NOMO-1 treated with DMSO at 0.1 percent for 48 hours (cell line): ENCODE measurements around the gene RNPEPL1.
"Not testable (repeated sequence)": the region's sequence is repeated elsewhere in the genome, so short reads cannot be mapped to it uniquely, and the experiment has no call there.

Experiments used
- DNase-seq: peaks from one replicate; lab custom pipeline; 2025; ENCODE audit not compliant: unreplicated experiment; lab: John Stamatoyannopoulos, UW

Gene RNPEPL1

DNA sequence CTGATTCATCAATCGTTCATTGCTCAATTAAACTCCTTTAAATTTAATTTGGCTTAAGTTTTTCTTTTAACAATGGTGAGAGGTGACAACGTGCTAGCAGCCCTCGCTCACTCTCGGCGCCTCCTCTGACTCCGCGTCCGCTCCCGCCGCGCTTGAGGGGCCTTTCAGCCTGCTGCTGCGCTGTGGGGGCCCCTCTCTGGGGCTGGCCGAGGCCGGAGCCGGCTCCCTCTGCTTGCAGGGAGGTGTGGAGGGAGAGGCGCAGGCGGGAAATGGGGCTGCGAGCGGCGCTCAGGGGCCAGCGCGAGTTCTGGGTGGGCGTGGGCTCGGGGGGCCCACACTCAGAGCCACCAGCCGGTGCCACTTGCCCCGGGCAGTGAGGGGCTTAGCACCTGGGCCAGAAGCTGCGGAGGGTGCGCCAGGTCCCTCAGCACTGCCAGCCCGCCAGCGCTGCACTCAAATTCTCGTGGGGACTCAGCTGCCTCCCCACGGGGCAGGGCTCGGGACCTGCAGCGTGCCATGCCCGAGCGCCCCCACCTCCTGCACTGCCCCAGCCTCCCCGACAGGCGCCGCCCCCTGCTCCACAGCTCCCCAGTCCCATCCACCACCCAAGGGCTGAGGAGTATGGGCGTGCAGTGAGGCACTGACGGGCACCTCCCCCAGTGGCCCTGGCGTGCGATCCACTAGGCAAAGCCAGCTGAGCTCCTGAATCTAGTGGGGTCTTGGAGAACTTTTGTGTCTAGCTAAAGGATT, 30.1 kb upstream of the RNPEPL1 start:
- no peak for DNase-seq

DNA sequence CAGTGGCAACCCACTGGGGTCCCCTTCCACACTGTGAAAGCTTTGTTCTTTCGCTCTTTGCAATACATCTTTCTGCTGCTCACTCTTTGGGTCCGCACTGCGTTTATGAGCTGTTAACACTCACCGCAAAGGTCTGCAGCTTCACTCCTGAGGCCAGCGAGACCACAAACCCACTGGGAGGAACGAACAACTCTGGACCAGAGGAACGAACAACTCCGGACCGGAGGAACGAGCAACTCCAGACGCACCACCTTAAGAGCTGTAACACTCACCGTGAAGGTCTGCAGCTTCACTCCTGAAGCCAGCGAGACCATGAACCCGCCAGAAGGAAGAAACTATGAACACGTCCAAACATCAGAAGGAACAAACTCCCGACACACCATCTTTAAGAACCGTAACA, 29.2 kb upstream of the RNPEPL1 start:
- DNase-seq: not testable (repeated sequence)

DNA sequence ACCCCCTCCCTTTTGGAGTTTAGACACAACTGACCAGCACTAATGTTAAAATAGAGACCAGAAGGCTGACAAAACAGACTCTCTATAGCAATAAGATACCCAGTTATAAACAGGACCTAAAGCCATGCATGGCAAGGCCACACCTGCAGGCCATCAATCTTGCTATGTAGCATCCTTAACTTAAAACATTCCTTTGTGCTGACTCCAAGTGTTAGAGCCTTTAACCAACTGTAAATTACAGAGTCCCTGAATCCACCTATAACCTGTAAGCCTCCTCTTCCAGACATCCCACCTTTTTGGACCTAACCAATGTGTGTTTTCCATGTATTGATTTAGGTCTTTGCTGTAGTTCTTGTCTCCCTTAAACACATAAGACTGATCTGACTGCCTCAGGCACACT, 28.4 kb upstream of the RNPEPL1 start:
- no peak for DNase-seq

DNA sequence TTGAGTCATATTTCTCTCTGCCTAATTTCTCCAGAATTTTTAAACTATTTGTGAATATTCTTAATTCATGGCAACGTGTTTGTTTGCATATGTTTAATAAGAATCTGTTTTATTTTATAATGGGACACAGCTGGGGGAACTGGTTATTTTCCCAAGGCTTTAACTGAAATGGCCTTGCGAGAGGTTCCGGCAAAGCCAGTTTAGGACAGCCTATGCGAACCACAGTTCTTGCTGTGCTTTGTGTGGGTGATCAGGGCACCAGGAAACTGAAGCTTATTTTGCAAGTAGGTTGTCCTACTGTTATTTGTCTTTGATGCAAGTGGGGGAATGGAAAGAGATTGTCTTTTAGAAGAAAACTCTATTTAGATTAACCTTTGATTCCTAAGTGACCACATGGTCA, 17.0 kb upstream of the RNPEPL1 start:
- no peak for DNase-seq

DNA sequence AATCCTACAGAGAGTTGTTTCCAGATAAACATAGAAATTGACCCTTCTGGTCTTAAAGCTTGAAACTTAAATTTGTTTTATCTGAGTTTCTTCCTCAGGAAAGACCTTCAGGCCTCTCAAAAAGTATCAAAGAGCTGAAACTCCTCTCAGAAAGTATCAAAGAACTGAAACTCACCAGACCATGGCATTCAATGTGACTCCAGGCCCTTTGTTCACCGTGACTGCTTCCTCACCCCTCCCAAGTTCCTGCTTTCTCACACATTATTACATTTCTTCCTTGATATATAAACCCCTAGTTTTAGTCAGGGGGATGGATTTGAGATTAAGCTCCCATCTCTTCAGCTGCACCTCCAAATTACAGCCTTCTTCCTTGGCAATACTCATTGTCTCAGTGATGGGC, 16.5 kb upstream of the RNPEPL1 start:
- no peak for DNase-seq

DNA sequence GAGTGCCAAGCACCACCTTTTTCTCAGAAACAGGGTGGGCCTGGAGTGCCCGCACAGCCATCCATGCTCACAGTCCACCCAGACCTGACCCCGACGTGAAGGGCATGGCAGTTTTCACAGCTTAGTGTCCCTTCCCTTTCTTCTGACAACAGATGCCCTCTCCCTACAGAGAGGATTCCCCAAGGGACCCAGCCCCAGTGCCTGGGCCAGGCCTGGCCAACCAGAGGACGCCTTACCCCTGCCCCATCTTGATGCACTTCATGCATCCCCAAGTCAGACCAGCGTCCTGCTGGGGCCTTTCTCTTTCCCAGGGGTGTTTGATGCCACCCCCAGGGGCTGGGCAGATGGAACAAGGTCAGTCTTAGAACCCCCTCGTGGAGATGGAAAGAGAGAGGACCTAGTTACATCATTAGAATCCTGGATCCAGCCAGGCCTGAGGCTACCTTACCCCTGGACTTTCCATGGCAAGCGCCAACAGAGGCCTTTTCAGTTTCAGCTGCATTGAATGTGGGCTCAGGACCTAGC, 14.3 kb upstream of the RNPEPL1 start:
- no peak for DNase-seq

DNA sequence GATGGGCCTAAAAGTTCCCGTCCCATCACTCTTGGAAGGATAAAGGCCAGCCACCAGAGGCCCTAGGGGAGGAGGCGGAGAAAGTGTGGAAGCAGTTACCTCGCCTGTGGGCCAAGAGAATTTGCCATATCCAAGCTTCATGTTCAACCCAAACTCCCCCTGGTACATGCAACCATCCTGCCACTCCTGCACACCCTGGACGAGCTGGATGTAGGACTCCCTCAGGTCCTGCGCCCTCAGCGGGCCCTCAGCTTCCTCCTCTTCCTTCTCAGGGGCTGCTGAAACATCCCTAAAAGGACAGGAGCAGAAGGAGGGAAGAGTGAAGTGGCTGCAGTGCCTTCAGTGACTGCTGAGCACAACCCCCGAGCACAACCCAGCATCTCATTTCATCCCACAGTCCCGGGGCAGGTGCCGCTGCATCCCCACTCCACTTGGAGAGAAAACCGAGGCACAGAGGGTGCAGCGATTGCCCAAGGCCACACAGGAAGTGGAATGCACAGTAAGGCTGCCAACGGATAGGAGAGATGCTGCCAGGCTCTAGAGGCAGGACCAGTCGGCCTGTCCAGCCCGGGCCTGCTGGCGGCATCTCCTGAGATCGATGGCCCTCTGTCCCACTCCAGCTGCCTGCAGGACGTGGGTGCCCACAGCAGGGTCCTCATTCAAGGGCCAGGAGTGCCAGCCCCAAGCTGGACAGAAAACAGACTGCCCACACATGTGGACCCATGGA, 13.4 kb upstream of the RNPEPL1 start:
- no peak for DNase-seq

DNA sequence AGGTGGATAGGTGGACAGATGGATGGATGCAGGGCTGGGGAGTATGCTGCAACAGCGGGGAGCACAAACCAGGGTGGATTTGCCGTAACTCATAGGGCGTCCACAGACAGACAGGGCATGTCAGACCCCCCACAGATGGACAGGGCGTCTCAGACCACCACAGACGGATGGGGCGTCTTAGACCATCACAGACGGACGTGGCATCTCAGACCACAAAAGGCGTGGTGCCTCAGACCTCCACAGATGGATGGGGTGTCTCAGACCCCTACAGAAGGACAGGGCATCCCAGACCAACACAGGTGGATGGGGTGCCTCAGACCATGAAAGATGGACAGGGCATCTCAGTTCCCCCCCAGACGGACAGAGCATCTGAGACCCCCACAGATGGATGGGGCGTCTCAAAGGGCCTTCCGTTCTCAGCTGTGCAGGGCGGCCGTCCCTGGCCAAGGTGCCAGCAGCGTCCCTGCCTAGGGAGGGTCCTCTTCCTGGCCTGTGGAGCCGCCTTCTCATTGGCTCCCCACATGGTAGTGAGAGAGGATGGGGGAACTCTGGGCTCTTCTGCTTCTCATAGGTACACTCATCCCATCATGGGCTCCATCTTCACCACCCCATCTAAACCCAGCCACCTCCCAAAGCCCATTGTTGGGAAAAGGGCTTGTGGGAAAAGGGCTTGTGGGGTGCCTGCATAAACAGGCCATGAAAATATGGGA, 12.6 kb upstream of the RNPEPL1 start:
- DNase-seq: no peak

DNA sequence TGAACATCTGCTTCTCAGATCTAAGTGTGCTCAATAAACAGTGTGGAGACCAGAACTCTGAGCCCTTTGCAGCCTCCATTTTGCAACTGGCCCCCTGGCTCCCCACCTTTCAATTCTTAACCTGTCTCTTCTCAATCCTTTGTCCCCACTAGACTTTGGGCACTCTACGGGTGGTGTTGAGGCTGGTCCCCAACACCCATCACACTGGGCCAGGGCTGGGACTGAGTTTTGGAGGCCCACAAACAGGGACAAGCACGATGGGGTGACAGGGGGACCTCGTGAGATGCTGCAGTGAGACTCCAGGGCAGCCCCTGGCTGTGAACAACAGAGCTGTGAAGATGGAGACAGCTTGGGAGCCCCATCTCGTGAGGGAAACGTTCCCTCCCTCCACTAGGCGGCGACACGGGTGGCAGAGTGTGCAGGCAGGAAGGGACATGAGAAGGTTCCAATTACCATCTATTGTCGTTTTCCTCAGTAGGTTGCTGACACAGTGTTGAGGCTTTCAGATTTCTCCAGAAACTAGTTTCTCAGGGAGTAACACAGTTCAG, 11.7 kb upstream of the RNPEPL1 start:
- peak; percentile 12 for DNase-seq

DNA sequence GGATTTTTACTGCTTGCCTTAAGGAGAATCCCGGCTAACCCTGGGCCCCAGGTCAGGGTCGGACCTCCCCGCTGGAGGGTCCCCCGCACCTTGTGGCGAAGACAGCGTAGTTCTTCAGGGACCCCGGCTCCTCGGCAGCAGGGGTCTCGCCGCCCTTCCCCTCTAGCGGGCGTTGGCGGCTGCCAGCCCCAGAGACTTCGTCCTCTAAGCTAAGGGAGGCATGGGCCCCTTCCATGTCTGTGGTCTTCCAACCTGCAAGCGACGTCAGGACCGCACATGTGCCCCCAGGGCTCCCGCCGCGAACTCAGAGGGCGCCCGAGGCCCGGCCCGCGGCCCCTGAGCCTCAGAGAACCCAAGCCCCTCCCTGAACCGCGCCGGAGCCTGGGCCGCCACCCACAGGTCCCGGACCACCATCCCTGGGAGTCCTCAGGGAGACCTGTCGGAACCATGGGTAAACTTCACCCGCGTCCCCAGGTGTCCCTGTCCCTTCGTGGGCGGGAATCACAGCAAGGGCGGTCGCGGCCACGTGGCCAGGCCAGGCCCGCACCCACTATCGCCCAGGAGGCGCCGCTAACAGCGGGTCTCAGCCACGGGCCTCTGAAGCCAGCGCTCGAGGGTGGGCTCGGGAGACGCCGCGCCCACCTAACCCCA, 11.1 kb upstream of the RNPEPL1 start:
- DNase-seq: no peak

DNA sequence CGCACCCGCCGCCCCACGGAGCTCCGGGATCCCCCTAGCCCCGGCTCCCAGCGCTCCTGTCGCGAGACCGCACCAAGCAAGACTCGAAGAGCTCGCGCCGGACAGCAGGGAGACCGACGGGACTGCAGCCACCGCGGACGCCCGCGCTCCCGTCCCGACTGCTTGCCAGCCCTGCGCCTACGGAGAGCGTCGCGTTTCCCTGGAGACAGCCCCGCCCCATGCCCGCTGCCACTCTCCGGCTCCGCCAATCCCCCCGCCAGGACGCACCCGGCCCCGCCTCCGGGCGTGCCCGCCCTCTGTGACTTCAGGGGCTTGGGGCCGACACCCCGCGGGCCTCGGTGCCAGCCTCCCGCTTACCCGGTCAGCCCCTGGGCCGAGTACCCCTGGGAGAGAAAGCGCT, 10.5 kb upstream of the RNPEPL1 start, which contains the start of gene ANKMY1:
Gene ANKMY1 (minus strand): TSS at position 181 of the 400 bp plus-strand sequence. CDS start 653 bp downstream, outside the sequence.
- DNase-seq: no peak

DNA sequence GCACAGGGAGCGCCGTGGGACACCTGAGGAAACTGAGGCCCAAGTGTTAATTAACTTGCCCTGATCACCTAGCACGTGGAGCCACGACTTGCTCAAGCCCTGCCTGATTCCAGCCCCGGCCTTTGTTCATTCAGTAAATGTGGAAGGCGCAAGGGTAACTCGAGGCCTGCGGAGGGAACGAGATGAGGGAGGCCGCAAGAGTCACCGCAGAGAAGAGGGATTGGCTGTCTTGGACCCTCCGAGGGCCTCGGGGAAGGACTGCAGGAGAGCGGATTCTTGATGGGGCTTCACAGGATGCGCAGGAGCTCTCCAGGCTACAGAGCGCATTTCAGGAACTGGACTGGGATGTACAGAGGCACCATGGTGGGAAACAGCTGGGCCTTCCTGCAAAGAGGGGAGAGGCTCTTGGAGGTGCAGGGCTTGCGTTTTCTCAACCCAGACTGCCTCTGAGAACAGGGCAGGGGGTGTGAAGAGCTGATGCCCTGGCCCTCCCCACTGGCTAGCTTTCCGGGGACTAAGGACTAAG, 10.0 kb upstream of the RNPEPL1 start:
- no peak for DNase-seq

DNA sequence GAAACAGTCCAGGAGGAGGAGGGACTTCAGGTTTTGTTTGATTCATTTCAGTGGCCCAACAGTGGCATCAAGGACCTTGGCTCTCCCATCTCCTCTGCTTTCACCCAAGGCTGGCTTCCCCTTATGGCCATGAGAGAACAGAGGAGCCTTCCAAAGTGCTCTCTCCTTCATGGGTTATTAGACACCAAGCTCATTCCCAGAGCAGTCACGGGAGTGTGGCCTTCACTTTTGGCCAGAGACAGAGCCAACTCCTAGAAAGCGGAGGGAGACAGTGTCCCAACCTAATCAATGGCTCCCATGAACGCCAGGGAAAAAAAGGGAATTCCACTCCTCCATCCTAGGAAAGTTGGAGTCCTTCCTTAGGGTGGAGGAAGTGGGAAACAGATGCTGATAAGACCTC, 9.0 kb upstream of the RNPEPL1 start:
- no peak for DNase-seq

DNA sequence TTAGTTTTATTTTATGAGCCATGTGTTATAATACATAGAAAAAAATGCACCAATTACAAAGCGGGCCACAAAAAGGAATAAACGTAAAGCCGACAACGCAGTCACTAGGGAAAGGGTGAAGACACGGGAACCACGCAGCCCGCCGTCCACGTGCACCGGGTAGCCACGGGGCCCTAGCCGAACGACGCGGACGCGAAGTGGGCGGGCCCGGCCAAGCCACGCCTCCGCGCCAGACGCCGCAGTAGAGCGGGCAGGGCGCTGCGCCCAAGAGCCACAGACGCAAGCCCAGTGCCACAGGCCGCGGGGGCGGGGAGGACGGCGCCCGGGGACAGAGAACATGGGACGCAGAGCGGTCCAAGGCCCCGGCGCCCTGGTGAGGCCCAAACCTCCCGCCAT, 8.2 kb upstream of the RNPEPL1 start, which contains the start of gene DUSP28:
Gene DUSP28 (plus strand): TSS at position 274 of the 396 bp plus-strand sequence. CDS start 328 bp downstream, outside the sequence.
- DNase-seq: peak; percentile 83

DNA sequence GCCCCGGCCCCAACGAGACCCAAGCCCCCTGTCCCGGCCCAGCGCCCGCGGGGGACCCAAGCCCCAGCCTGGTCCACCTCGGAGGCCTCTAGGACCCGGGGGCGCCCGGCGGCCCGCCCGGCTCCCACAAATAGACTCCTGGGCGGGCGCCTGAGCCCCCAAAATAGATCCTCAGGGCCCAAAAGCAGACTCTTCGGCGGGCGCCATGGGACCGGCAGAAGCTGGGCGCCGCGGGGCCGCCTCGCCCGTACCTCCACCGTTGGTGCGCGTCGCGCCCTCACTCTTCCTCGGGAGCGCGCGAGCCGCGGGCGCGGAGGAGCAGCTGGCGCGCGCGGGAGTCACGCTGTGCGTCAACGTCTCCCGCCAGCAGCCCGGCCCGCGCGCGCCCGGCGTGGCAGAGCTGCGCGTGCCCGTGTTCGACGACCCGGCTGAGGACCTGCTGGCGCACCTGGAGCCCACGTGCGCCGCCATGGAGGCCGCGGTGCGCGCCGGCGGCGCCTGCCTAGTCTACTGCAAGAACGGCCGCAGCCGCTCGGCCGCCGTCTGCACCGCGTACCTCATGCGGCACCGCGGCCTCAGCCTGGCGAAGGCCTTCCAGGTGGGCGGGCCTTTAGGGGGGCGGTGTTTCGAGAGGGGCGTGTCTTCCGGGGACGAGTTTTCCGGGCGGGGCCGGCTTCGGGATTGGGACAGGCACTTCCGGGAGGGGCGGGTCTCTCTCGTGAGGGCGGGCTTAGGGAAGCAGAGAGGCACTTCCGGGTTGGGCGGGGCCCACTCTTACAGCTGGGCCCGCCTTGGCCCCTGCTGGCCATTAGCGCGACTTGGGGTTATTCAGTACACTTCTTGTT, 7.6 kb upstream of the RNPEPL1 start:
- peak; percentile 96 for DNase-seq

DNA sequence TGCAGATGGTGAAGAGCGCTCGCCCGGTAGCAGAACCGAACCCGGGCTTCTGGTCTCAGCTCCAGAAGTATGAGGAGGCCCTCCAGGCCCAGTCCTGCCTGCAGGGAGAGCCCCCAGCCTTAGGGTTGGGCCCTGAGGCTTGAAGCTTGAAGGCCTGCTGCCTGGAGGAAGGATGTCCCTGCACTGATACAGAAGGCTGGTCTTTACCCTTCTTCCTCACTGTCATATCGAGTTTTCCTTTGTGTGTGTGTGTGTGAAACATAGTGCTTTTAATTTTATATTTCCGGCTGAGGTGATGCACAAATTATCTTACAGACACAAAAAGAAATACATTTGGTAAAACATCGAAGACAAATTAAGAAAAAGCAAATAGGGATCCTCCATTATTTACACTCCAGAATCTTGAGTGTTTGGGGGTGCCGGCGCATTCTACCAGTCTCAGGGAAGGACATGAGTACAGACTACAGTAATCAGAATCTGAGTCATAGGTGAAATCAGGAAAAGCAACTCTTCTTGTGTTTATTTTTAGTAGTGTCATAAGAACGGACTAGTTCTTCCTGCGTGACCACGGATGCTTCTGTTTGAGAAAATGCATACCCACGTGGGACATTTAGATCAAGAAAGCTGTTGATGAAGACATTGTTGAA, 6.8 kb upstream of the RNPEPL1 start:
- peak; percentile 74 for DNase-seq

DNA sequence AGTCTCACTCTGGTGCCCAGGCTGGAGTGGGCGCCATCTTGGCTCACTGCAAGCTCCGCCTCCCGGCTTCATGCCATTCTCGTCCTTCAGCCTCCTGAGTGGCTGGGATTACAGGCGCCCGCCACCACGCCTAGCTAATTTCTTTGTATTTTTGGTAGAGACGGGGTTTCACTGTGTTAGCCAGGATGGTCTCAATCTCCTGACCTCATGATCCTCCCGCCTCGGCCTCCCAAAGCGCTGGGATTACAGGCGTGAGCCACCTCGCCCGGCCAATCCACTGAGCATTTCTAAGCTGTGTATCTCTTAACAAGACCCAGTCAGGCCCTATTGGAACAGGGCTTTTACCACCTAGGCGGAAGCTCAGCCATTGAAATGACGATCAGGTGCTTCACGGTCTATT, 5.1 kb upstream of the RNPEPL1 start:
- DNase-seq: not testable (repeated sequence)

DNA sequence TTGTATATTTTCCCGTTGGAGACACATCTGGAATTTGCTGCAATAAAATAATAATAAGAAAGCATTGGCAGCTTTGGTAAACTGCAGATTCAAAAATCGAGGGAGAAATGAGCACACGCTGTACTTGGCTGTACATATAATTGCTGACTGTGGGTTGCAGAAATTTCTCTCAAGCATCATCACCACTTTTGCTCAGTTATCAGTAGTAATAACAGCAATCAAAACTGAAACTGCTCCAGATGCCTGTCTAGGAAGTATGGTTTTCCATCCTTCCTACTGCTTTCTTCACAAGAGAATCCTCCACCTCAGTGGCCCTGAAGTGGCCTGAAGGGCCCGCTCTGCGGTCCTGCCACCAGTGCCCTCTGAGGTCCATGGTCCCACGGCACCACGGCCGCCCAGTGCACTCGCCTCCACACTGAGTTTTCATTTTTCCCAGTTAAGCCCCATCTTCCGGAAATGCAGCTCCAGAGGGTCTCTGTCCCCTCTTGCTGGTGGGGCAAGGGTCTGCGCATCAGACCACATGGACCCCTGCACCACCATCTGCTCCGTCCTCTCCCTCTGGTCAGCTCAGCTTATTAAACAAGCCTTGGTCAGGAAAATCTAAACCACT, 4.2 kb upstream of the RNPEPL1 start:
- DNase-seq: no peak
